Gastrocnemius medialis (tissue), 4 donors: ENCODE data around the gene EME2.

ENCODE experiments used
- CTCF ChIP-seq, 5 experiments: fragments of 450-650 bp in 3 of 5; fragments of 200-600 bp in 2 of 5; sonication (generic) in 2 of 5; IDR thresholded peaks in 4 of 5; conservative IDR thresholded peaks in 1 of 5; 1 replicate in 4 of 5; 2 replicates in 1 of 5; pipeline ENCODE4 v1.5.1; 2016 to 2019; ENCODE audit warnings: antibody characterized with exemption in 5 of 5, mild to moderate bottlenecking in 3 of 5, moderate library complexity in 3 of 5
- POLR2A ChIP-seq, 2 donors: fragments of 450-650 bp; IDR thresholded peaks; one replicate each; pipeline ENCODE4 v1.6.1; 2017; ENCODE audit warnings: antibody characterized with exemption in 2 of 2, mild to moderate bottlenecking in 2 of 2, moderate library complexity in 2 of 2

GRCh38 chr16:1800701-1801100 is 28.1 kb downstream of the EME2 start:
- no peak for TF ChIP-seq CTCF (IDR thresholded peaks at IDR 0.05 in 4 of 5, conservative IDR thresholded peaks at IDR 0.05 in 1 of 5)
- TF ChIP-seq POLR2A (IDR thresholded peaks at IDR 0.05), result no peak
